Body of pancreas (tissue), 4 donors: ENCODE results near the gene NTPCR. TPM values are rescaled to one million over a fixed set of nuclear protein-coding genes. Genes with fewer than 3 reads are reported as not detected.

Source experiments
- ATAC-seq: fragments of 150-250 bp; one replicate; pipeline ENCODE4 v1.9.1; 2016
- DNase-seq, 4 donors: peaks; one replicate each; pipeline ENCODE4 v3.0.0-alpha.2; 2019
- H3K27ac ChIP-seq, 4 donors: fragments of 200-600 bp; sonication (generic); 1 replicate in 3 of 4; 2 replicates in 1 of 4; pipeline versions ENCODE4 v1.5.1 to v1.6.1; 2016 to 2019; ENCODE audit warnings: mild to moderate bottlenecking in 1 of 4, mixed read lengths in 1 of 4, moderate library complexity in 1 of 4
- H3K27me3 ChIP-seq, 2 donors: fragments of 200-600 bp; sonication (generic); one replicate each; pipeline ENCODE4 v1.6.0; 2016; ENCODE audit warnings: mild to moderate bottlenecking in 1 of 2
- H3K36me3 ChIP-seq, 2 donors: fragments of 200-600 bp; sonication (generic); replicated peaks in 1 of 2; 2 replicates each; pipeline ENCODE4 v1.5.1; 2016; ENCODE audit warnings: low read depth in 2 of 2; ENCODE audit not compliant: insufficient read depth in 1 of 2
- H3K4me1 ChIP-seq: fragments of 200-600 bp; sonication (generic); one replicate; pipeline ENCODE4 v1.6.0; 2016
- H3K4me3 ChIP-seq, 2 donors: fragments of 200-600 bp; sonication (generic); 1 replicate in 1 of 2; 2 replicates in 1 of 2; pipeline ENCODE4 v1.5.1; 2016 to 2019
- H3K9me3 ChIP-seq, 3 donors: fragments of 200-600 bp; sonication (generic); 1 replicate in 2 of 3; 2 replicates in 1 of 3; pipeline ENCODE4 v1.5.1; 2016
- POLR2A ChIP-seq, 3 donors: fragments of 450-650 bp; IDR thresholded peaks; one replicate each; pipeline ENCODE4 v1.6.1; 2016; ENCODE audit warnings: antibody characterized with exemption in 3 of 3, mild to moderate bottlenecking in 2 of 3
- WGBS, 2 donors: methylation state at CpG; one replicate each; pipeline ENCODE4 v1.1.5; 2017; 5-methylcytosine and 5-hydroxymethylcytosine counted together
- intact Hi-C: fragments of 100-400 bp; cut with DNase I; formaldehyde crosslinking; loops from one replicate; pipeline ENCODE4 v1.15.1; 2023
- total RNA-seq, 2 donors: library from RNA; depleted of rRNA; stranded (reverse); fragments of >200 nt; gene quantifications; one replicate each; pipeline ENCODE4 v1.1.0, GENCODE V29; 2016
- TF ChIP-seq, protein P1 (sequence below), 7 experiments: fragments of 450-650 bp in 4 of 7; fragments of 200-600 bp in 3 of 7; sonication (generic) in 3 of 7; IDR thresholded peaks; one replicate each; pipeline ENCODE4 v1.5.1; 2016 to 2019; ENCODE audit warnings: antibody characterized with exemption in 7 of 7

The NTPCR gene
- total RNA-seq, 2 donors from 2014 or later = 8.2 to 14.3 TPM

DNA sequence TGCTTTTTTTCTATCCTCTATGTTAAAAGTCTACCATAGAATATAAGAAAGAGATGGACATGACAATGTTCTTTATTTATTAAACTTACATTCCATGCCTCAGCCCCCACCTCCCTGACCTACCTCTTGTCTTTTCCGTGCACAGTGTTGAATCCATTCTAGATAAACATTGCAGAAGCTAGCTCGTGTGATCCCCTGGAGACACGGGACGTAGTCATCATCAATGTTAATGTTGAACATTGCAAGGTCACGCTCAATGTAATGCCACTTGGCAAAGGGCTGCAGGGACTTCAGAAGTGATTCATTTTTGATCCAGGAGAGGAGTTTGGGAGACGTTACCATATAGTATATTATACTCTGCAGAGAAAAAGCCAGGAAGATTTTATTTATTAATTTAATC, 66.4 kb downstream of the NTPCR start:
- no peak overlapping the region for H3K27ac ChIP-seq

DNA sequence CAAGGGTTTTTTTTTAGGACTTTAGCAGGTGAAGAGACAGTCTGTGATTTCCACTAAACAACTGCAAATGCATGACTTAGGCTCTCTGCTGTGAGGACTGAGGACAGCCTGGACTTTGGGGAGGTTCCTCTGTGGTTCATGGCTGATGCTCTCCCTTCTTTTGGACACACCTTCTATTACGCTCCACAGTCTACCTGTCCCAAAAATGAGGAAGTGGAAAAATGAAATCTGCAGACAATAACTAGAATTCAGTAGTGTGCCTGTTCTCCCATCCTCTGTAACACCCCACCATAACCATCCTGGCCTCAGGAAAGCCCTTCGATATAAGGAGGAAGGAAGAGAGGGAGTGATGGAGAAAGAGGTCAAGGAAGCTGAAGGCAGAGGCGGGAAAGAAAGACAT, 68.7 kb downstream of the NTPCR start:
- 90 to 91% methylated on average over 3 of the region's 3 CpGs for WGBS, 2 donors
- no peak for TF ChIP-seq POLR2A (IDR thresholded peaks at IDR 0.05)
- TF ChIP-seq, protein P1, sequence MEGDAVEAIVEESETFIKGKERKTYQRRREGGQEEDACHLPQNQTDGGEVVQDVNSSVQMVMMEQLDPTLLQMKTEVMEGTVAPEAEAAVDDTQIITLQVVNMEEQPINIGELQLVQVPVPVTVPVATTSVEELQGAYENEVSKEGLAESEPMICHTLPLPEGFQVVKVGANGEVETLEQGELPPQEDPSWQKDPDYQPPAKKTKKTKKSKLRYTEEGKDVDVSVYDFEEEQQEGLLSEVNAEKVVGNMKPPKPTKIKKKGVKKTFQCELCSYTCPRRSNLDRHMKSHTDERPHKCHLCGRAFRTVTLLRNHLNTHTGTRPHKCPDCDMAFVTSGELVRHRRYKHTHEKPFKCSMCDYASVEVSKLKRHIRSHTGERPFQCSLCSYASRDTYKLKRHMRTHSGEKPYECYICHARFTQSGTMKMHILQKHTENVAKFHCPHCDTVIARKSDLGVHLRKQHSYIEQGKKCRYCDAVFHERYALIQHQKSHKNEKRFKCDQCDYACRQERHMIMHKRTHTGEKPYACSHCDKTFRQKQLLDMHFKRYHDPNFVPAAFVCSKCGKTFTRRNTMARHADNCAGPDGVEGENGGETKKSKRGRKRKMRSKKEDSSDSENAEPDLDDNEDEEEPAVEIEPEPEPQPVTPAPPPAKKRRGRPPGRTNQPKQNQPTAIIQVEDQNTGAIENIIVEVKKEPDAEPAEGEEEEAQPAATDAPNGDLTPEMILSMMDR (IDR thresholded peaks at IDR 0.05) = no peak
- intact Hi-C loops = no loop called here

More for the DNA sequence above, 66.4 kb downstream of the NTPCR start:
- Histone ChIP-seq H3K36me3 (no peaks in the 10 kb centered on the region), H3K4me3 (no peak overlapping the region), H3K4me1 (peaks cover 24% of the 10 kb centered on the region), H3K9me3 (no peaks in the 10 kb centered on the region), H3K27me3 (no peaks in the 10 kb centered on the region)
- no peak for DNase-seq
- intact Hi-C loops = no loop called here
- no peak for ATAC-seq
- TF ChIP-seq POLR2A (IDR thresholded peaks at IDR 0.05) = no peak
- TF ChIP-seq, protein P1 (IDR thresholded peaks at IDR 0.05) = no peak
- 44 to 48% methylated on average over 6 of the region's 6 CpGs for WGBS, 2 donors

DNA sequence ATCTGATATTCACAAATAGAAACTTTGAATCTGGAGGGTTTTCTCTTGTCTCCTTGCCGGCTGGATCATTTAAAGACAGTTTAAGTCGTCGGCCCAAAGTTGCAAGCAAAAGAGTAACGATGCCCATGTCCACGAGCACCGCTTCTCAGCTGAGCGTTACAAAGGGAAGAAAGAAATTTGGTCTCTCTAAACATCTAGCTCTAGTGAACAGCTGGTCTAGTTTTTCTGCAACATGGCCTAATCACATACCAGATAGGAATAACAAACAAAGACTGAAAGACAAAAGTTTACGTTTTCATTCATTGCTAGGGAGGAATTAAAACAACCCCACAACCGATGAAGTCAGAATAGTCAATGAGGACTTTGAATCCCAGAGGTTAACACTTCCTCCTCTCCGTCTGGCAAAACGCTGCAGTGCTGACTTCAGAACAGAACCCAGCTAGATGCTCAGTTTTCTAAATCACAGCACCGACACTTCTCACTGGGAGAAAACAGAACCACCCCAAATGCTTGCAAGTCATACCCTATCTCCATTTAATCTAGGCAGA, 69.4 kb downstream of the NTPCR start:
- ATAC-seq = peak; percentile 42
- no peaks in the 10 kb centered on the region for H3K9me3 ChIP-seq
- peak in 2 of 4 donors; percentile 10 to 25 for DNase-seq
- H3K27me3 ChIP-seq = no peaks in the 10 kb centered on the region
- no peak overlapping the region for H3K4me3 ChIP-seq
- H3K36me3 ChIP-seq = no peaks in the 10 kb centered on the region
- intact Hi-C loops = loop anchor here (10.0 kb wide), 1 partner anchor 385 kb away; the partner anchor contains the start of gene SIPA1L2
- TF ChIP-seq, protein P1 (IDR thresholded peaks at IDR 0.05) = no peak
- TF ChIP-seq POLR2A (IDR thresholded peaks at IDR 0.05) = no peak
- WGBS, 2 donors = 41 to 52% methylated on average over 12 of the region's 12 CpGs
- peaks cover 24% of the 10 kb centered on the region for H3K4me1 ChIP-seq
- H3K27ac ChIP-seq = no peak overlapping the region

More for the DNA sequence above, 68.7 kb downstream of the NTPCR start:
- Histone ChIP-seq H3K9me3 (no peaks in the 10 kb centered on the region), H3K27me3 (no peaks in the 10 kb centered on the region), H3K36me3 (no peaks in the 10 kb centered on the region), H3K27ac (no peak overlapping the region), H3K4me3 (no peak overlapping the region), H3K4me1 (peaks cover 24% of the 10 kb centered on the region)
- no peak for DNase-seq
- no peak for ATAC-seq

DNA sequence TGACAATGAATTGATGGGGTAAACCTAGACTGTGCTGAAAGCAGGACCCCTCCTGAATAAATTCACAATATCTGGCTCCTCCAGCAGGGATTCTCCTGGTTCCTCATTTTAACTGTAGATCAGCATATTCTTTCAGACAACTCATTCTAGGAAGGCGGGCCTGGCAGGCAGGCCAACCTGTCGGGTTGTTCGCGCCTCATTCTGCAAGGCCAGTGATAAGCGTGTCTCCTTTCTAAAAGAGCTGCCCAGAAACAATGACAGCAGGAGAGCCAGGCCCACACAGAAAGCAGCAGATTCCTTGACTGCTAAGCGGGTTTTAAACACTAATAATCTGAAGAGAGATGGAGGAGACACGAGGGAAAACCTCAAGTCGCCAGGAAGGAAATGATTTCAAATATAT, 70.0 kb downstream of the NTPCR start:
- intact Hi-C loops = loop anchor here (10.0 kb wide), 1 partner anchor 386 kb away; the partner anchor contains the start of gene SIPA1L2
- no peak overlapping the region for H3K4me3 ChIP-seq
- DNase-seq (peak in 3 of 4 donors; percentile 29 to 64 (median 33)), ATAC-seq (peak; percentile 43)
- H3K36me3 ChIP-seq = no peaks in the 10 kb centered on the region
- H3K27ac ChIP-seq = no peak overlapping the region
- TF ChIP-seq POLR2A (IDR thresholded peaks at IDR 0.05) = no peak
- TF ChIP-seq, protein P1 (IDR thresholded peaks at IDR 0.05) = no peak
- WGBS, 2 donors = 24 to 36% methylated on average over 8 of the region's 8 CpGs
- no peaks in the 10 kb centered on the region for H3K9me3 ChIP-seq
- H3K4me1 ChIP-seq = peaks cover 24% of the 10 kb centered on the region
- no peaks in the 10 kb centered on the region for H3K27me3 ChIP-seq

DNA sequence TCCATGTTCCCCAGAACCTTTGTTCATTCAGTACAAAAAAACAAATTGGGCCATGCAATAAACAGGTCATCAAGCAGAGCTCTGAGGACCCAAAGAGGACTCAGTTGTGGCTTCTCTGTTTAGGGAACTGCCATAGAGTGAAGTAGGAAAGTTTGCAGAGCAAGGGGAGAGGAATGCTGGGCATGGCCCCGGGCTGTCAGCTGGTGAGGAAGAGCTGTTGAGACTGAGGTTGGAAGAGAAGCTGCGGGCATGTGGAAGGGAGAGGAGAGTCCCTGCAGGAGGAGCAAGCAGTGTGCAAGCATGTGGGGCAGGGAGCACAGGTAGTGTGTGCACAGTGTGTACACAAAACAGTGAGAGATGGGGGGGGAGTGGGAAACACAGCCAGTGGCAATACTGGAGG, 71.8 kb downstream of the NTPCR start:
- ATAC-seq = no peak

More for the DNA sequence above, 71.8 kb downstream of the NTPCR start:
- Histone ChIP-seq H3K4me3 (no peak overlapping the region), H3K36me3 (no peaks in the 10 kb centered on the region), H3K27ac (no peak overlapping the region), H3K27me3 (no peaks in the 10 kb centered on the region), H3K4me1 (peaks cover 19% of the 10 kb centered on the region), H3K9me3 (no peaks in the 10 kb centered on the region)
- intact Hi-C loops = loop anchor here (10.0 kb wide), 1 partner anchor 387 kb away; the partner anchor contains the start of gene SIPA1L2
- TF ChIP-seq, protein P1 (IDR thresholded peaks at IDR 0.05) = no peak
- no peak for TF ChIP-seq POLR2A (IDR thresholded peaks at IDR 0.05)
- 82 to 98% methylated on average over 2 of the region's 2 CpGs for WGBS, 2 donors
- DNase-seq = no peak
